ENCODE measurements around the gene DNAI4. TPM values are rescaled to one million over a fixed set of nuclear protein-coding genes. Genes with fewer than 3 reads are reported as not detected.
A peak's percentile ranks its signal among the peaks of the same experiment; 100 is the strongest.
"Not testable (repeated sequence)": the region's sequence is repeated elsewhere in the genome, so short reads cannot be mapped to it uniquely, and the experiment has no call there.

Gene DNAI4
- total and polyA plus RNA-seq, 9 of the 15 experiments (the other 6 are each of a cell fraction or from before 2014, with no cell fraction given), result 0.57 to 4.8 (median 2.6) TPM; not detected in 1

- H3K4me3 ChIP-seq; CTCF ChIA-PET (ENCODE audit: low intra/inter-chr PET ratio); DNase-seq (ENCODE audit: extremely low read depth in 1 of 4, low spot score in 3 of 4); H3K27me3 ChIP-seq (ENCODE audit: control insufficient read depth in 2 of 2, insufficient read depth in 2 of 2, low read length in 2 of 2); H3K9ac ChIP-seq (ENCODE audit: insufficient read depth in 1 of 2, low read depth in 2 of 2, low read length in 2 of 2); POLR2A ChIA-PET; H3K9me1 ChIP-seq (ENCODE audit: control insufficient read depth, insufficient read depth, low read length); H2AFZ ChIP-seq (ENCODE audit: low read depth, low read length); BruUV-seq (replicated peaks); FAIRE-seq; H3K4me1 ChIP-seq (replicated peaks in 1 of 2; ENCODE audit: control insufficient read depth in 2 of 2, insufficient read depth in 2 of 2, low read length in 2 of 2); H3K4me2 ChIP-seq (ENCODE audit: insufficient read depth, low read length); in situ Hi-C loops (cut with MboI); ATAC-seq; intact Hi-C loops (cut with micrococcal nuclease); H3K36me3 ChIP-seq (ENCODE audit: control insufficient read depth, insufficient read depth, low read length); H3K9me3 ChIP-seq (replicated peaks; ENCODE audit: control insufficient read depth, insufficient read depth, low read depth, low read length); H4K20me1 ChIP-seq (replicated peaks; ENCODE audit: control insufficient read depth, insufficient read depth, low read length); H3K27ac ChIP-seq (ENCODE audit: extremely low read depth, low read depth, low read length); H3K79me2 ChIP-seq (ENCODE audit: control insufficient read depth, insufficient read depth, low read length): not testable (repeated sequence)
- 0 out of 4 replicates have a peak, but pooled peaks of 1 of the 2 experiments have one; percentile 9 for TF ChIP-seq KDM1A (IDR thresholded peaks at IDR 0.05)
- WGBS (ENCODE audit: insufficient coverage, low coverage, missing lambda C conversion rate), result 0% methylated on average over 1 of the region's 2 CpGs
These were observed 128.8 kb downstream of the DNAI4 start for GRCh38 chr1:66795839-66796238.

GRCh38 chr1:66791621-66792610, 132.7 kb downstream of the DNAI4 start:
- no TSS peak for BruUV-seq (replicated peaks)
- H3K9me3 ChIP-seq (replicated peaks; ENCODE audit: control insufficient read depth, insufficient read depth, low read depth, low read length), result no peaks in the 10 kb centered on the region
- POLR2A ChIA-PET, result no interaction called here
- TF ChIP-seq, protein P1, sequence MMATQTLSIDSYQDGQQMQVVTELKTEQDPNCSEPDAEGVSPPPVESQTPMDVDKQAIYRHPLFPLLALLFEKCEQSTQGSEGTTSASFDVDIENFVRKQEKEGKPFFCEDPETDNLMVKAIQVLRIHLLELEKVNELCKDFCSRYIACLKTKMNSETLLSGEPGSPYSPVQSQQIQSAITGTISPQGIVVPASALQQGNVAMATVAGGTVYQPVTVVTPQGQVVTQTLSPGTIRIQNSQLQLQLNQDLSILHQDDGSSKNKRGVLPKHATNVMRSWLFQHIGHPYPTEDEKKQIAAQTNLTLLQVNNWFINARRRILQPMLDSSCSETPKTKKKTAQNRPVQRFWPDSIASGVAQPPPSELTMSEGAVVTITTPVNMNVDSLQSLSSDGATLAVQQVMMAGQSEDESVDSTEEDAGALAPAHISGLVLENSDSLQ (IDR thresholded peaks at IDR 0.05), result no peak
- peak; percentile 64; the same call in 1 of the 2 replicates for TF ChIP-seq GATAD2B (IDR thresholded peaks at IDR 0.05; ENCODE audit: borderline replicate concordance)
- TF ChIP-seq PBX2 (CRISPR knock-in tag; IDR thresholded peaks at IDR 0.05; ENCODE audit: low read depth), result no peak
- no peak for TF ChIP-seq PBX2 (tag; conservative IDR thresholded peaks at IDR 0.05; ENCODE audit: low read depth)
- no peak for TF ChIP-seq RBM15 (IDR thresholded peaks at IDR 0.05; ENCODE audit: insufficient read depth, low read length)
- TF ChIP-seq TOE1 (IDR thresholded peaks at IDR 0.05; ENCODE audit: borderline replicate concordance), result peak; percentile 59; the same call in 1 of the 2 replicates
- TF ChIP-seq TOE1 (CRISPR knock-in tag; IDR thresholded peaks at IDR 0.05; ENCODE audit: borderline replicate concordance, low read depth), result no peak
- TF ChIP-seq, protein P2, sequence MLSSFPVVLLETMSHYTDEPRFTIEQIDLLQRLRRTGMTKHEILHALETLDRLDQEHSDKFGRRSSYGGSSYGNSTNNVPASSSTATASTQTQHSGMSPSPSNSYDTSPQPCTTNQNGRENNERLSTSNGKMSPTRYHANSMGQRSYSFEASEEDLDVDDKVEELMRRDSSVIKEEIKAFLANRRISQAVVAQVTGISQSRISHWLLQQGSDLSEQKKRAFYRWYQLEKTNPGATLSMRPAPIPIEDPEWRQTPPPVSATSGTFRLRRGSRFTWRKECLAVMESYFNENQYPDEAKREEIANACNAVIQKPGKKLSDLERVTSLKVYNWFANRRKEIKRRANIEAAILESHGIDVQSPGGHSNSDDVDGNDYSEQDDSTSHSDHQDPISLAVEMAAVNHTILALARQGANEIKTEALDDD (IDR thresholded peaks at IDR 0.05), result 0 out of 2 replicates have a peak, but pooled peaks have one; percentile 22

More at GRCh38 chr1:66791621-66792610, 132.7 kb downstream of the DNAI4 start:
- Histone ChIP-seq H3K4me3 (no peak overlapping the region), H3K27me3 (ENCODE audit: control insufficient read depth in 2 of 2, insufficient read depth in 2 of 2, low read length in 2 of 2) (no peaks in the 10 kb centered on the region), H3K9me1 (ENCODE audit: control insufficient read depth, insufficient read depth, low read length) (no peaks in the 10 kb centered on the region), H3K79me2 (ENCODE audit: control insufficient read depth, insufficient read depth, low read length) (no peaks in the 10 kb centered on the region), H3K36me3 (ENCODE audit: control insufficient read depth, insufficient read depth, low read length) (no peaks in the 10 kb centered on the region), H3K27ac (ENCODE audit: extremely low read depth, low read depth, low read length) (no peak overlapping the region), H2AFZ (ENCODE audit: low read depth, low read length) (no peak overlapping the region), H3K4me2 (ENCODE audit: insufficient read depth, low read length) (no peak overlapping the region), H3K4me1 (replicated peaks in 1 of 2; ENCODE audit: control insufficient read depth in 2 of 2, insufficient read depth in 2 of 2, low read length in 2 of 2) (no peaks in the 10 kb centered on the region), H3K9ac (ENCODE audit: insufficient read depth in 1 of 2, low read depth in 2 of 2, low read length in 2 of 2) (no peak overlapping the region), H4K20me1 (replicated peaks; ENCODE audit: control insufficient read depth, insufficient read depth, low read length) (no peaks in the 10 kb centered on the region)
- FAIRE-seq (no peak), ATAC-seq (0 out of 3 replicates have a peak, but pooled peaks have one; percentile 20), DNase-seq (ENCODE audit: extremely low read depth in 1 of 4, low spot score in 3 of 4) (no peak)
- intact Hi-C loops (cut with micrococcal nuclease) (no loop called here), in situ Hi-C loops (cut with MboI) (no loop called here)
- 7% methylated on average over 5 of the region's 5 CpGs for WGBS (ENCODE audit: insufficient coverage, low coverage, missing lambda C conversion rate)
- CTCF ChIA-PET (ENCODE audit: low intra/inter-chr PET ratio), result no interaction called here
